HEK293 (cell line): ENCODE data around the gene HMX3.

Experiments
- MZF1 ChIP-seq: fragments of 450-650 bp; formaldehyde crosslinking; IDR thresholded peaks from 2 replicates; pipeline ENCODE4 v1.5.1; 2017; ENCODE audit warnings: missing biosample characterization, missing genetic modification characterization, borderline replicate concordance
- REST ChIP-seq: fragments of 450-650 bp; formaldehyde crosslinking; IDR thresholded peaks from 2 replicates; pipeline ENCODE4 v1.5.1; 2016; ENCODE audit warnings: missing biosample characterization, missing genetic modification characterization
- WT1 ChIP-seq: fragments of 450-650 bp; formaldehyde crosslinking; IDR thresholded peaks from 2 replicates; pipeline ENCODE4 v1.5.1; 2016; ENCODE audit warnings: missing biosample characterization, missing genetic modification characterization
- YY1 ChIP-seq: fragments of 450-650 bp; formaldehyde crosslinking; IDR thresholded peaks from 2 replicates; pipeline ENCODE4 v1.5.1; 2018; ENCODE audit warnings: missing biosample characterization, missing genetic modification characterization
- ZBTB8A ChIP-seq: fragments of 450-650 bp; formaldehyde crosslinking; IDR thresholded peaks from 2 replicates; pipeline ENCODE4 v1.5.1; 2016; ENCODE audit warnings: missing biosample characterization, missing genetic modification characterization
- ZNF221 ChIP-seq: fragments of 450-650 bp; formaldehyde crosslinking; IDR thresholded peaks from 2 replicates; pipeline ENCODE4 v1.5.1; 2017; ENCODE audit warnings: missing biosample characterization, missing genetic modification characterization, borderline replicate concordance
- ZNF274 ChIP-seq, 2 experiments: fragments of 200-500 bp in 1 of 2; fragments of 450-650 bp in 1 of 2; sonication (Bioruptor generic) in 1 of 2; formaldehyde crosslinking in 1 of 2; IDR thresholded peaks; 2 replicates each; pipeline versions ENCODE4 v1.5.1 to v1.6.1; 2014 to 2016; ENCODE audit warnings: borderline replicate concordance in 1 of 2, inconsistent platforms in 1 of 2, low read length in 1 of 2, missing biosample characterization in 1 of 2, missing genetic modification characterization in 1 of 2
- ZNF433 ChIP-seq: fragments of 450-650 bp; formaldehyde crosslinking; IDR thresholded peaks from 2 replicates; pipeline ENCODE4 v1.5.1; 2016; ENCODE audit warnings: missing biosample characterization, missing genetic modification characterization, low read depth
- ZNF544 ChIP-seq: fragments of 450-650 bp; formaldehyde crosslinking; IDR thresholded peaks from 2 replicates; pipeline ENCODE4 v1.5.0; 2017; ENCODE audit warnings: missing biosample characterization, missing genetic modification characterization
- ZNF549 ChIP-seq: fragments of 450-650 bp; IDR thresholded peaks from 2 replicates; pipeline ENCODE4 v1.5.1; 2018; ENCODE audit warnings: missing biosample characterization, missing genetic modification characterization, mild to moderate bottlenecking, inconsistent platforms, moderate library complexity
- ZNF629 ChIP-seq: fragments of 450-650 bp; formaldehyde crosslinking; IDR thresholded peaks from 2 replicates; pipeline ENCODE4 v1.5.1; 2017; ENCODE audit warnings: missing biosample characterization, missing genetic modification characterization
- ZNF692 ChIP-seq: fragments of 450-650 bp; formaldehyde crosslinking; IDR thresholded peaks from 2 replicates; pipeline ENCODE4 v1.5.1; 2016; ENCODE audit warnings: missing biosample characterization, missing genetic modification characterization
- TF ChIP-seq, protein P1 (sequence below): fragments of 450-650 bp; formaldehyde crosslinking; IDR thresholded peaks from 2 replicates; pipeline ENCODE4 v1.5.1; 2016; ENCODE audit warnings: missing biosample characterization, missing genetic modification characterization
- TF ChIP-seq, protein P2 (sequence below): fragments of 450-650 bp; IDR thresholded peaks from 2 replicates; pipeline ENCODE4 v1.5.1; 2018; ENCODE audit warnings: missing biosample characterization, missing genetic modification characterization

GRCh38 chr10:123109466-123109865 is 26.3 kb upstream of the HMX3 start:
- TF ChIP-seq, protein P1, sequence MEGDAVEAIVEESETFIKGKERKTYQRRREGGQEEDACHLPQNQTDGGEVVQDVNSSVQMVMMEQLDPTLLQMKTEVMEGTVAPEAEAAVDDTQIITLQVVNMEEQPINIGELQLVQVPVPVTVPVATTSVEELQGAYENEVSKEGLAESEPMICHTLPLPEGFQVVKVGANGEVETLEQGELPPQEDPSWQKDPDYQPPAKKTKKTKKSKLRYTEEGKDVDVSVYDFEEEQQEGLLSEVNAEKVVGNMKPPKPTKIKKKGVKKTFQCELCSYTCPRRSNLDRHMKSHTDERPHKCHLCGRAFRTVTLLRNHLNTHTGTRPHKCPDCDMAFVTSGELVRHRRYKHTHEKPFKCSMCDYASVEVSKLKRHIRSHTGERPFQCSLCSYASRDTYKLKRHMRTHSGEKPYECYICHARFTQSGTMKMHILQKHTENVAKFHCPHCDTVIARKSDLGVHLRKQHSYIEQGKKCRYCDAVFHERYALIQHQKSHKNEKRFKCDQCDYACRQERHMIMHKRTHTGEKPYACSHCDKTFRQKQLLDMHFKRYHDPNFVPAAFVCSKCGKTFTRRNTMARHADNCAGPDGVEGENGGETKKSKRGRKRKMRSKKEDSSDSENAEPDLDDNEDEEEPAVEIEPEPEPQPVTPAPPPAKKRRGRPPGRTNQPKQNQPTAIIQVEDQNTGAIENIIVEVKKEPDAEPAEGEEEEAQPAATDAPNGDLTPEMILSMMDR (tag by site-specific recombination), result no peak
- TF ChIP-seq ZNF629 (tag by site-specific recombination), result no peak
- TF ChIP-seq, protein P2, sequence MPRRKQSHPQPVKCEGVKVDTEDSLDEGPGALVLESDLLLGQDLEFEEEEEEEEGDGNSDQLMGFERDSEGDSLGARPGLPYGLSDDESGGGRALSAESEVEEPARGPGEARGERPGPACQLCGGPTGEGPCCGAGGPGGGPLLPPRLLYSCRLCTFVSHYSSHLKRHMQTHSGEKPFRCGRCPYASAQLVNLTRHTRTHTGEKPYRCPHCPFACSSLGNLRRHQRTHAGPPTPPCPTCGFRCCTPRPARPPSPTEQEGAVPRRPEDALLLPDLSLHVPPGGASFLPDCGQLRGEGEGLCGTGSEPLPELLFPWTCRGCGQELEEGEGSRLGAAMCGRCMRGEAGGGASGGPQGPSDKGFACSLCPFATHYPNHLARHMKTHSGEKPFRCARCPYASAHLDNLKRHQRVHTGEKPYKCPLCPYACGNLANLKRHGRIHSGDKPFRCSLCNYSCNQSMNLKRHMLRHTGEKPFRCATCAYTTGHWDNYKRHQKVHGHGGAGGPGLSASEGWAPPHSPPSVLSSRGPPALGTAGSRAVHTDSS (tag by site-specific recombination), result no peak
- TF ChIP-seq ZNF274 (IDR thresholded peaks at IDR 0.05; ENCODE audit: low read length), result no peak
- TF ChIP-seq ZNF274 (tag by site-specific recombination; IDR thresholded peaks at IDR 0.05; ENCODE audit: borderline replicate concordance), result no peak
- no peak for TF ChIP-seq YY1 (tag by site-specific recombination)
- no peak for TF ChIP-seq ZNF221 (tag by site-specific recombination)
- TF ChIP-seq WT1, result no peak
- no peak for TF ChIP-seq ZNF692 (tag by site-specific recombination)
- no peak for TF ChIP-seq MZF1
- TF ChIP-seq ZNF549 (tag by site-specific recombination), result no peak
- TF ChIP-seq ZNF544 (tag by site-specific recombination), result no peak
- TF ChIP-seq REST (tag by site-specific recombination), result no peak
- no peak for TF ChIP-seq ZBTB8A
- TF ChIP-seq ZNF433 (tag by site-specific recombination), result no peak
